Keratinocyte (primary cell): ENCODE measurements around the gene PRKD1.

Experiments used
- CTCF ChIP-seq, 3 experiments: IDR thresholded peaks in 1 of 3; conservative IDR thresholded peaks in 1 of 3; optimal IDR thresholded peaks in 1 of 3; 2 replicates in 2 of 3; 3 replicates in 1 of 3; pipeline versions ENCODE3 to v1.5.1; 2011; ENCODE audit warnings: low read length in 3 of 3, mild to moderate bottlenecking in 3 of 3, moderate library complexity in 2 of 3, control low read depth in 1 of 3, inconsistent platforms in 1 of 3; ENCODE audit not compliant: insufficient read depth in 2 of 3; ENCODE audit errors: extremely low read depth in 1 of 3
- EZH2 ChIP-seq: IDR thresholded peaks from one replicate; pipeline ENCODE4 v1.6.1; 2012; ENCODE audit warnings: inconsistent platforms, mild to moderate bottlenecking, low read length, moderate library complexity

- TF ChIP-seq CTCF (optimal IDR thresholded peaks at IDR 0.05 in 1 of 3, IDR thresholded peaks at IDR 0.05 in 1 of 3, conservative IDR thresholded peaks at IDR 0.05 in 1 of 3; ENCODE audit: extremely low read depth in 1 of 3, insufficient read depth in 2 of 3, low read length in 3 of 3), result no peak
- TF ChIP-seq EZH2, result no peak
Observed at GRCh38 chr14:29752221-29752923, 175.3 kb downstream of the PRKD1 start.
